Kidney epithelial cell (primary cell): ENCODE data around the gene HOOK2. TPM values are rescaled to one million over a fixed set of nuclear protein-coding genes. Genes with fewer than 3 reads are reported as not detected.

Experiments used
- DNase-seq: peaks from one replicate; pipeline ENCODE4 v3.0.0-alpha.2; 2010; ENCODE audit warnings: low read depth
- H3K27me3 ChIP-seq: 2 replicates; pipeline ENCODE4 v1.6.0; 2011; ENCODE audit warnings: low read length; ENCODE audit not compliant: control insufficient read depth, insufficient read depth
- H3K36me3 ChIP-seq: 2 replicates; pipeline ENCODE4 v1.5.1; 2011; ENCODE audit warnings: low read length; ENCODE audit not compliant: control insufficient read depth, insufficient read depth
- H3K4me3 ChIP-seq: 2 replicates; pipeline ENCODE4 v1.5.1; 2011; ENCODE audit warnings: low read depth, mild to moderate bottlenecking, control low read depth, low read length
- total RNA-seq: library from RNA; depleted of rRNA; stranded (reverse); fragments of >200 nt; gene quantifications from 2 replicates; pipeline ENCODE4 v1.2.3, GENCODE V29; 2015
- TF ChIP-seq, protein P1 (sequence below): IDR thresholded peaks from 2 replicates; pipeline ENCODE4 v1.5.1; 2011; ENCODE audit warnings: mild to moderate bottlenecking, moderate library complexity, low read length, control low read depth, inconsistent platforms; ENCODE audit not compliant: insufficient read depth, poor library complexity, severe bottlenecking

Gene HOOK2
- total RNA-seq, 1 donor from 2014 or later, result 44.1 TPM

DNA sequence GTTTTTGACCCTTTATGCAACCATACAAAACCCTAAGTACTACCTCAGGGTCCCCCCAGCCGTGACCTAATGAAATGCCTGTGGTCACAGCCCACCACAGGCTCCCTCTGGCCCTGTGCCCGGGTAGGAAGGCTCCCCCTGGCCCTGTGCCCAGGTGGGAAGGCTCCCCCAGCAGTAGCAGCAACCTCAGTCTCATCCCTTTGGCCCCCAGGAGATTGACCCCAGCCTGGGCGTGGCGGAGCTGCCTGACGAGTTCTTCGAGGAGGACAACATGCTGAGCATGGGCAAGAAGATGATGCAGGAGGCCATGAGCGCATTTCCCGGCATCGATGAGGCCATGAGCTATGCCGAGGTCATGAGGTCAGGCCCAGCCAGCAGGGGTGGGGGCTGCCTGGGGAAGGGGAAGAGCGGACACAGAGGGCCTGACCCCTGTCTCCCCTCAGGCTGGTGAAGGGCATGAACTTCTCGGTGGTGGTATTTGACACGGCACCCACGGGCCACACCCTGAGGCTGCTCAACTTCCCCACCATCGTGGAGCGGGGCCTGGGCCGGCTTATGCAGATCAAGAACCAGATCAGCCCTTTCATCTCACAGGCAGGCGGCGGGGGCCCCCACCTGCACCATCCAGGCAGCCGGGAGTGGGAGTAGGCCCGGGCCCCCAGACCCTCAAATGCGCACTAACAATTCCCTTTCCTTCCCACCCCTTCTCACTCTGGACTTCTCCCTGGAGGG is 30.0 kb downstream of the HOOK2 start:
- TF ChIP-seq, protein P1, sequence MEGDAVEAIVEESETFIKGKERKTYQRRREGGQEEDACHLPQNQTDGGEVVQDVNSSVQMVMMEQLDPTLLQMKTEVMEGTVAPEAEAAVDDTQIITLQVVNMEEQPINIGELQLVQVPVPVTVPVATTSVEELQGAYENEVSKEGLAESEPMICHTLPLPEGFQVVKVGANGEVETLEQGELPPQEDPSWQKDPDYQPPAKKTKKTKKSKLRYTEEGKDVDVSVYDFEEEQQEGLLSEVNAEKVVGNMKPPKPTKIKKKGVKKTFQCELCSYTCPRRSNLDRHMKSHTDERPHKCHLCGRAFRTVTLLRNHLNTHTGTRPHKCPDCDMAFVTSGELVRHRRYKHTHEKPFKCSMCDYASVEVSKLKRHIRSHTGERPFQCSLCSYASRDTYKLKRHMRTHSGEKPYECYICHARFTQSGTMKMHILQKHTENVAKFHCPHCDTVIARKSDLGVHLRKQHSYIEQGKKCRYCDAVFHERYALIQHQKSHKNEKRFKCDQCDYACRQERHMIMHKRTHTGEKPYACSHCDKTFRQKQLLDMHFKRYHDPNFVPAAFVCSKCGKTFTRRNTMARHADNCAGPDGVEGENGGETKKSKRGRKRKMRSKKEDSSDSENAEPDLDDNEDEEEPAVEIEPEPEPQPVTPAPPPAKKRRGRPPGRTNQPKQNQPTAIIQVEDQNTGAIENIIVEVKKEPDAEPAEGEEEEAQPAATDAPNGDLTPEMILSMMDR, result no peak
- H3K4me3 ChIP-seq, result no peak overlapping the region
- no peak for DNase-seq
- H3K36me3 ChIP-seq, result peaks cover 3% of the 10 kb centered on the region
- peaks cover 5% of the 10 kb centered on the region for H3K27me3 ChIP-seq

DNA sequence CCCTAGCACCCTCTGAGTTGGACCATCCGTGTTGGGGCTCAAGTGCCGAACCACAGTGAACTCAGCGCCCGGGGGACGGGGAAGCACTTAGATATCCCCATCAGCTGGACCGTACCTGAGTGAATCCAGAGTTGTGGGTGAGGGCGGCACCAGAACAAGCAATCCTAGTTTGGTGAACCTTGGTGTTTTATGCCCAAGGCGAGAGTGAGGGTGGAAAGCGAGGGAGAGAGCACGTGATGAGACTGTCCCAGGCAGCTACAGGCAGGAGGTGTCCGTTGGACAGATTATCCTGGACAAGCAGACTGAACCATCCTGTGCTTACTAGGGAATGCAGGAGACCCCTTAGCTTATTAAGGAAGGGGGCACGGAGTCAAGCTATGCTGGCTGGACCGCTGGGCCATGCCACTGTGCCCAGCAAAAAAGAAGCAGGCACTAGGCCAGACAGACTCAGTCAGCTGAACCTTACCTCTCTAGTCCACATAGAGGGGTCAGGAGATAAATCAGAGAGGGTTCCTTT is 37.5 kb downstream of the HOOK2 start:
- Histone ChIP-seq H3K36me3 (no peaks in the 10 kb centered on the region), H3K4me3 (peak overlapping the region; percentile 91), H3K27me3 (no peaks in the 10 kb centered on the region)
- DNase-seq, result no peak
- TF ChIP-seq, protein P1, result no peak

DNA sequence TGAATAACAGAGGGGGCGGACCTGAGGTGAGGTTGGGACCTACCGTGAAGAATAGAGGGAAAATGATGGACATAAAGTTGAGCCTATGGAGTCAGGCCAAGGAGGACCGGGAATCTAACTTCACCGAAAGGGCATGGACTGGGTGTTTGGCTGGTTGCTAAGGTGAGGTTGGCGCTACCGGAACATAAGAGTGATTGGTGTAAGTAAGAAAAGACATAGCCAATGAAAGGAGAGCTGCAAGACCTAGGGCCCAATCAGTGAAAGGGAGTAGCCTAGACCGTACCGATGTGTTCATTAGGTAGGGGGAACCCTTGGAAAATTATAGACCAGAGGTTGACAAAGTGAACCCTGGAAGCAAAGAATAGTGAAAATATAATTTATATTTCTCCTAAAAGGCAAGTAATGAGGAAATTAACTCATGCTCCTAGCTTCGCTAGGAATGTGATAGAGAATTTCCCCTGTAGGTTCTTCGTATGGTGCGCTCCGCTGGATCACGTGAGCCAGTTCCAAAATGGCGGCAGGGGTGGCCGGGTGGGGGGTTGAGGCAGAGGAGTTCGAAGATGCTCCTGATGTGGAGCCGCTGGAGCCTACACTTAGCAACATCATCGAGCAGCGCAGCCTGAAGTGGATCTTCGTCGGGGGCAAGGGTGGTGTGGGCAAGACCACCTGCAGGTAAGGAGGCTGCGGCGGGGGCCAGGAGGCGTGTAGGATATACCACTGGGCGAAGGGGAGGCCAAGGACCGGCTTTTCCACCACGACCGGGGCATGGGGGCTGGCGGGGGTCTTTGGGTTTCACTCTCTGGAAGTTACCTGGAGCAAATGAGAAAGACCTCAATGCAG is 38.1 kb downstream of the HOOK2 start, which contains the start of gene GET3:
Gene GET3, plus strand, starts transcription at position 503 of the 840 bp plus-strand sequence. Its CDS starts 9 bp downstream, at position 512.
- no peaks in the 10 kb centered on the region for H3K27me3 ChIP-seq
- H3K4me3 ChIP-seq, result peak within 1 kb of the TSS; percentile 91
- TF ChIP-seq, protein P1, result no peak
- DNase-seq, result peak; percentile 100
- no peaks in the 10 kb centered on the region for H3K36me3 ChIP-seq

DNA sequence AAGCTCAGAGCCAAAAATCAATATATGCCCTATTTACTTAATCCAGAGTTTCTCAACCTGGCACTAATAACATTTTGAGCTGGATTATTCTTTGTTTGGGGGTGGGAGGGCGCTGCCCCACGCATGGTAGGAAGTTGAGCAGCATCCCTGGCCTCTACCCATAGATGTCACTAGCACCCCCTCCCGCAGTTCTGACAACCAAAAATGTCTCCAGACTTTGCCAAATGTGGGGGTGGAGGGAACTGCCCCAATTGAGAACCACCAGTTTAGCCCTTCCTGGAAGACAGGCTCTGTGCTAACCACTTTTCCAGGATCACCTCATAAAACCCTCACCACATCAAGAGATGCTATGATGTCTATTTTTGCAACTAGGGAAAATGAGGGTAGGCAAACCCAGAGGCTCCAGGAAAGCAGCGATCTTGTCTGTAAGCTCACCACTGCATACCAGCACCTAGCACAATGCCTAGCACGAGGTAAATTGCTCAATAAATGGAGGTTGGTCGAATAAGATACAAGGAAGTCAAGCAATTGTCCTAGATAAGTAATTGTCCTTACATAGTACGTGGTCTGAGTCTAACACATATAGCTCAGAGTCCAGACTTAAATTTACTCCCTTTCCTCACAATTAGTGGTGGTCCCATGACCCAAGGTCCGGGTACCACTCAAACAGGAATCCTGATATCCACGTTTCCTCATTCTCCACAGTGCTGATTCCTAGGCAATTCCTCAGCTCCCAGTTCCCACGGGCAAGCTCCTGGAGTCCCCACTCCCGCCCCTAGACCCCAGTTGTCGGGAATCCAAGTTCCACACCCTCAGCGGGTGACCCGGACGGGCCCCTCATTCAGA is 41.8 kb downstream of the HOOK2 start:
- Histone ChIP-seq H3K36me3 (peaks cover 5% of the 10 kb centered on the region), H3K27me3 (no peaks in the 10 kb centered on the region), H3K4me3 (peak overlapping the region; percentile 86)
- no peak for DNase-seq
- TF ChIP-seq, protein P1, result peak; percentile 44

DNA sequence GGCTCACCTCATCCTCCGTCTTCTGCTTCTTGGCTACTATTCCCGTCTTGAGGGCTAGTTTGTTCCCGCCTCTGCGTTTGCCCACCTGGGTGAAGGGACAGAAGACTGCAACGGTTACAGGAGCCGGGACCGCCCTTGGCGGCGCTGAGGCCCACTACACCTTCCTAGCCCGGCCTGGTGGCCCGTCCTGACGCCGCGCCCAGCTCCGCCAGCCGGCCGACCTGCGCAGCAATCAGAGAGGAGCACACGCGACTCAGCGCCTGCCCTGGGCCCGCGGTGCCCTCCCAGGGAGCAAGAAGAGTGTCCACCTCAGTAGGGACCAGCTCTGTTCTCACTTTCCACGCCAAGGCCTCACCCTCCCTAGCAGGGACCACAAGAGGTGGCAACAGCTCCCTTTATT is 44.0 kb downstream of the HOOK2 start:
- TF ChIP-seq, protein P1, result no peak
- no peaks in the 10 kb centered on the region for H3K27me3 ChIP-seq
- peaks cover 5% of the 10 kb centered on the region for H3K36me3 ChIP-seq
- H3K4me3 ChIP-seq, result no peak overlapping the region
- DNase-seq, result no peak
